Hepatocyte (in vitro differentiated cells): Measurements from ENCODE around the gene ITSN1.

Experiments
- EZH2 ChIP-seq: fragments of 200-600 bp; sonication (generic); IDR thresholded peaks from 2 replicates; pipeline ENCODE4 v1.6.1; 2016; ENCODE audit warnings: antibody characterized with exemption, mild to moderate bottlenecking, borderline replicate concordance
- EZH2phosphoT487 ChIP-seq: fragments of 200-600 bp; sonication (generic); IDR thresholded peaks from one replicate; pipeline ENCODE4 v1.6.1; 2018; ENCODE audit warnings: antibody characterized with exemption, mild to moderate bottlenecking, low read depth, moderate library complexity; ENCODE audit not compliant: unreplicated experiment, severe bottlenecking
- TF ChIP-seq, protein P1 (sequence below): fragments of 200-600 bp; sonication (generic); IDR thresholded peaks from 2 replicates; pipeline ENCODE4 v1.5.1; 2016; ENCODE audit warnings: antibody characterized with exemption, mild to moderate bottlenecking; ENCODE audit not compliant: poor library complexity

GRCh38 chr21:33924079-33924765, 281.9 kb downstream of the ITSN1 start:
- TF ChIP-seq, protein P1, sequence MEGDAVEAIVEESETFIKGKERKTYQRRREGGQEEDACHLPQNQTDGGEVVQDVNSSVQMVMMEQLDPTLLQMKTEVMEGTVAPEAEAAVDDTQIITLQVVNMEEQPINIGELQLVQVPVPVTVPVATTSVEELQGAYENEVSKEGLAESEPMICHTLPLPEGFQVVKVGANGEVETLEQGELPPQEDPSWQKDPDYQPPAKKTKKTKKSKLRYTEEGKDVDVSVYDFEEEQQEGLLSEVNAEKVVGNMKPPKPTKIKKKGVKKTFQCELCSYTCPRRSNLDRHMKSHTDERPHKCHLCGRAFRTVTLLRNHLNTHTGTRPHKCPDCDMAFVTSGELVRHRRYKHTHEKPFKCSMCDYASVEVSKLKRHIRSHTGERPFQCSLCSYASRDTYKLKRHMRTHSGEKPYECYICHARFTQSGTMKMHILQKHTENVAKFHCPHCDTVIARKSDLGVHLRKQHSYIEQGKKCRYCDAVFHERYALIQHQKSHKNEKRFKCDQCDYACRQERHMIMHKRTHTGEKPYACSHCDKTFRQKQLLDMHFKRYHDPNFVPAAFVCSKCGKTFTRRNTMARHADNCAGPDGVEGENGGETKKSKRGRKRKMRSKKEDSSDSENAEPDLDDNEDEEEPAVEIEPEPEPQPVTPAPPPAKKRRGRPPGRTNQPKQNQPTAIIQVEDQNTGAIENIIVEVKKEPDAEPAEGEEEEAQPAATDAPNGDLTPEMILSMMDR = peak; percentile 92
- TF ChIP-seq EZH2 = no peak
- no peak for TF ChIP-seq EZH2phosphoT487
